BLaER1 (cell line): ENCODE data around the gene PLCG2.
A peak's percentile ranks its signal among the peaks of the same experiment; 100 is the strongest.

ENCODE experiments used
- H3K27ac ChIP-seq: shearing (Covaris generic); formaldehyde crosslinking; 2 replicates; pipeline ENCODE4 v1.8.1; 2022
- H3K27me3 ChIP-seq: shearing (Covaris generic); formaldehyde crosslinking; 2 replicates; pipeline ENCODE4 v1.8.1; 2022
- H3K36me3 ChIP-seq: shearing (Covaris generic); formaldehyde crosslinking; 2 replicates; pipeline ENCODE4 v1.8.1; 2022
- H3K4me1 ChIP-seq: shearing (Covaris generic); formaldehyde crosslinking; 2 replicates; pipeline ENCODE4 v1.8.1; 2022
- H3K4me2 ChIP-seq: shearing (Covaris generic); formaldehyde crosslinking; 2 replicates; pipeline ENCODE4 v1.8.1; 2022
- H3K4me3 ChIP-seq: shearing (Covaris generic); formaldehyde crosslinking; 2 replicates; pipeline ENCODE4 v1.8.1; 2022
- H3K9ac ChIP-seq: shearing (Covaris generic); formaldehyde crosslinking; 2 replicates; pipeline ENCODE4 v1.8.1; 2022
- H3K9me3 ChIP-seq: shearing (Covaris generic); formaldehyde crosslinking; 2 replicates; pipeline ENCODE4 v1.8.1; 2022
- H4K20me1 ChIP-seq: shearing (Covaris generic); formaldehyde crosslinking; 2 replicates; pipeline ENCODE4 v1.8.1; 2022
- Cebpa-rat ChIP-seq: shearing (Covaris generic); IDR thresholded peaks from 2 replicates; pipeline ENCODE4 v1.8.1; 2022

The PLCG2 gene

DNA sequence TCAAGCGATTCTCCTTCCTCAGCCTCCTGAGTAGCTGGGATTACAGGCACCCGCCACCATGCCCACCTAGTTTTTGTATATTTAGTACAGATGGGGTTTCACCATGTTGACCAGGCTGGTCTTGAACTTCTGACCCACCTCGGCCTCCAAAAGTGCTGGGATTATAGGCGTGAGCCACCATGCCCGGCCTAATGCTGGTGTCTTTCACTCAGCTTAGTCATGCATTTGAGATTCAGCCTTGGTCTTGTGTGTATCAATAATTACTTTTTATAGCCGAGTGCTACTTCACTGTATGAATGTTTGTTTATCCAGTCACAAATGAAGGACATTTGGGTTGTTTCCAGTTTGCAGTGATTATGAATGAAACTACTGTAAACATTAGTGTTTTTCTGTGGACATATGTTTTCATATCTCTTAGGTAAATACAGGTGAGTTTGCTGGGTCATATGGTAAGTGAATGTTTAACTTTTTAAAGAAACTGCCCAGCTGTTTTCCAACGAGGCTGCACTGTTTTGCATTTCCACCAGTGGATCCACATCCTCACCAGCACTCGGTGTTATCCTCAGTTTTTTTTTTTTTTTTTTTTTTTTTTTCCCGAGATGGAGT, 11.0 kb upstream of the PLCG2 start:
- H4K20me1 ChIP-seq, result no peaks in the 10 kb centered on the region
- no peaks in the 10 kb centered on the region for H3K27me3 ChIP-seq
- no peak overlapping the region for H3K4me3 ChIP-seq
- H3K4me1 ChIP-seq, result peaks cover 29% of the 10 kb centered on the region
- H3K9ac ChIP-seq, result no peak overlapping the region
- no peak overlapping the region for H3K27ac ChIP-seq
- no peak for TF ChIP-seq Cebpa-rat
- H3K9me3 ChIP-seq, result no peaks in the 10 kb centered on the region
- no peaks in the 10 kb centered on the region for H3K36me3 ChIP-seq
- no peak overlapping the region for H3K4me2 ChIP-seq

DNA sequence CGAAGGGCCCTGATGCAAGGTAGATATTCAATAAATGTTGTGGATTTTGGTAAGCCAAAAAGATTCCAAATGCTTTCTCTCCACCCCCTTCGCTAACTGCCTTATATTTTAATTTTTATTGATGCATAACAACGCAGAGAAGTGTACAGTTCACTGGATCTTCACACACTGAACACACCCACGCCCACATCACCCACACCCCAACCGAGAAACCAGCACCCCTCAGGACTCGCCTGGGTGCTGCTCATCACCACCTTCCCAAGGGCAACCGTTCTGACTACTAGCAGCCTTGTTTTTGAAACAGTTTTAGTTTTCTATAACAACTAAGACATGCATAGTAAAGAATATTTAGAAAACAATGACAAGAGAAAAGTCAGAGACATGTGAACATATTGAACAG, 9.1 kb upstream of the PLCG2 start:
- H3K36me3 ChIP-seq, result no peaks in the 10 kb centered on the region
- H3K9ac ChIP-seq, result no peak overlapping the region
- no peak overlapping the region for H3K4me3 ChIP-seq
- no peaks in the 10 kb centered on the region for H3K27me3 ChIP-seq
- peaks cover 48% of the 10 kb centered on the region for H3K4me1 ChIP-seq
- H4K20me1 ChIP-seq, result no peaks in the 10 kb centered on the region
- H3K9me3 ChIP-seq, result no peaks in the 10 kb centered on the region
- no peak overlapping the region for H3K27ac ChIP-seq
- peak overlapping the region; percentile 34 for H3K4me2 ChIP-seq
- TF ChIP-seq Cebpa-rat, result no peak

DNA sequence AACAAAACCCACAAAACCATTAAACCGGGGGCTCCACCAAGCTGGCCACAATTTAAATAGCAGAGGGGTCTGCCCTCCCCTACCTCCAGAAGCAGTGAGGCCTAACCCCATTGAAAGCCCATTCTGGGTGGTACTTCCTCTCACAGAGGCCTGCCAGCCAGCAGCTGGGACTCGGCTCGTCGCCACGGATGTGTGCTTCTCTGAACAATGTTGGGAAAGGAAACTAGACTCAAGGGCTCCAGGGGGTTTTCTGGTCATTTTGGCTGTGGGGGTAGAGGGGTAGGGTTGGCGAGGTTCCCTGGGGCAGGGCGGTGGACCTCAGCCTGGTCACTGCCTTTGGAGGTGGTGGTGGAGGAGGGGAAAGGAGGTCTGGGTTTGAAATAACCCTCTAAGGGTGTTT, 4.7 kb upstream of the PLCG2 start:
- peaks cover 70% of the 10 kb centered on the region for H3K4me1 ChIP-seq
- no peak for TF ChIP-seq Cebpa-rat
- H3K4me2 ChIP-seq, result peak overlapping the region; percentile 77
- no peaks in the 10 kb centered on the region for H3K36me3 ChIP-seq
- peak overlapping the region; percentile 66 for H3K27ac ChIP-seq
- H3K9ac ChIP-seq, result peak overlapping the region; percentile 16; the same call in 1 of the 2 replicates
- H3K4me3 ChIP-seq, result no peak overlapping the region
- no peaks in the 10 kb centered on the region for H3K9me3 ChIP-seq
- no peaks in the 10 kb centered on the region for H4K20me1 ChIP-seq
- H3K27me3 ChIP-seq, result no peaks in the 10 kb centered on the region

DNA sequence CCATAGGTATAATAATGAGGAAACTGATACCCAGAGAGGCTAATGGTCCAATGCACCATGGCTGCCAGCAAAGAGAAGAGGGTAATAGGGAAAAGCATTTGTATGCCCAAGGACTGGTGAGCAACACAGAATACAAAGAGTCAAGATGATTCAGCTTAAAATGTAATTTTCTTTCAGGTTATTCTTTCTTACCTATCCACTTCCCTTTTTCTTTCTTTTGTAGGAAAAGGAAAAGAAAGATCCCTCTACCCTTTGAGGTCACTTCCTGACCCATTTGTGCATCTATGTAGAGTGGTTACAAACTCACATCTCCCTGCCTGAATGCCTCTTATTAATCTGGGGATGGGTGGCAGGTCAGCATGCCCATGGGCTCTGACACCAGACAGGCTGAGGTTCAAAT, 3.5 kb upstream of the PLCG2 start:
- H3K36me3 ChIP-seq, result no peaks in the 10 kb centered on the region
- peak overlapping the region; percentile 77 for H3K4me2 ChIP-seq
- no peaks in the 10 kb centered on the region for H3K9me3 ChIP-seq
- peaks cover 7% of the 10 kb centered on the region for H4K20me1 ChIP-seq
- TF ChIP-seq Cebpa-rat, result no peak
- peaks cover 69% of the 10 kb centered on the region for H3K4me1 ChIP-seq
- no peaks in the 10 kb centered on the region for H3K27me3 ChIP-seq
- no peak overlapping the region for H3K27ac ChIP-seq
- H3K4me3 ChIP-seq, result no peak overlapping the region
- no peak overlapping the region for H3K9ac ChIP-seq

DNA sequence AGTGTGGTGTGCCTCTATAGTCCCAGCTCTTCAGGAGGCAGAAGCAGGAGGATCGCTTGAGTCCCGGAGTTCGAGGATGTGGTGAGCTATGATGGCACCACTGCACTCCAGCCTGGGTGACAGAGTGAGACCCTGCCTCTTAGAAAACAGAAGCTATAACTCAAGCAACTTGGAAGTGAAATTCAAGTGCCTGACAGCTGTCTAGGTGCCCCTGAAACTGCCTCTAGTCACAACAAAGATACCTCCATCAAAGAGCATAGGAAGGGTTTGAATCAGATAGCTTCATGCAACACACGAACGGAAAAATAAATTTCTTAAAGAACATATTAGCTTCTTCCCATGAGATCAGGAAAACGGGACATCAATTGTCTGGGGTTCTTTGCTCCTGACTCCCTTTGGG, 860 bp upstream of the PLCG2 start:
- Histone ChIP-seq H3K4me1 (peaks cover 69% of the 10 kb centered on the region), H3K4me2 (peak overlapping the region; percentile 97), H3K36me3 (no peaks in the 10 kb centered on the region), H3K9me3 (no peaks in the 10 kb centered on the region), H4K20me1 (peaks cover 28% of the 10 kb centered on the region), H3K4me3 (no peak overlapping the region), H3K27me3 (no peaks in the 10 kb centered on the region), H3K27ac (no peak overlapping the region), H3K9ac (no peak overlapping the region)
- TF ChIP-seq Cebpa-rat, result no peak

DNA sequence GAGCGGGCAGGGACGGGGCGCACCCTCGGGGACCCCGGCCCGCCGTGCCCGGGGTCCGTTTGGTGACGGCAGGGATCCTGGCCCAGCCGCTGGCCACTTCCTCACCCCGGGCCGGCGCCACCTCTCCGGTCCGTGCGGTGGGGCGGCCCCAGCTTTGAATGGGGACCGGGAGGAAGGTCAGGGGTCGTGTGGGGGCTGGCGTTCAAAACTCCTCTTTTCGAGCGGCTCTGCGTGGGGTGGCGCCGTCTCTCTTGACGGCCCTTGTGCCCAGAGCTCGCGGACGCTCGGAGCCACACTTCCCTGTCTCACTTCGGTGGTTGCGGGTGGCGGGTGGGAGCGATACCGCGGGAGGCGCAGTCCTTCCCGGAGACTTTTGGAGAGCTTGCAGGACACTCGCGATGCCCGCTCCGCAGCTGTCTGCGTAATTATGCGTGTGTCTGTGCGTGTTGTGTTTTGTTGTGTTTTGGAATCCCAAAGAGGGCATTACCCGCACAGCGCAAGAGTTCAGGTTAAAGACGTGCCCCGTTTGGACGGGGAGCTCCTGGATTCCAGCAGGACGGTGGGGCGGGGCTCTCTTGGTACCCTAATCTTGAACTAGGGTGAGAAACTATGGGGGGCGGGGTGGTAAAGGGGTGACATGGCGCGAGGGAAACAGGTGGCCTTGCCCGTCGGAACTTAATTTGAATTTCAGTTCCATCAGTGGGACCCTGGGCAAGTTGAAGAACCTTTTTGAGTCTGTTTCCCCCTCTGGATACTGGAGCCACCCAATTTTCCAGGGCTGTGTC, 637 bp downstream of the PLCG2 start:
- H3K4me2 ChIP-seq, result peak overlapping the region; percentile 97
- TF ChIP-seq Cebpa-rat, result no peak
- no peaks in the 10 kb centered on the region for H3K9me3 ChIP-seq
- H4K20me1 ChIP-seq, result peaks cover 43% of the 10 kb centered on the region
- H3K27me3 ChIP-seq, result no peaks in the 10 kb centered on the region
- peak overlapping the region; percentile 99 for H3K4me3 ChIP-seq
- H3K9ac ChIP-seq, result peak overlapping the region; percentile 86
- peaks cover 69% of the 10 kb centered on the region for H3K4me1 ChIP-seq
- peak overlapping the region; percentile 83 for H3K27ac ChIP-seq
- H3K36me3 ChIP-seq, result no peaks in the 10 kb centered on the region

DNA sequence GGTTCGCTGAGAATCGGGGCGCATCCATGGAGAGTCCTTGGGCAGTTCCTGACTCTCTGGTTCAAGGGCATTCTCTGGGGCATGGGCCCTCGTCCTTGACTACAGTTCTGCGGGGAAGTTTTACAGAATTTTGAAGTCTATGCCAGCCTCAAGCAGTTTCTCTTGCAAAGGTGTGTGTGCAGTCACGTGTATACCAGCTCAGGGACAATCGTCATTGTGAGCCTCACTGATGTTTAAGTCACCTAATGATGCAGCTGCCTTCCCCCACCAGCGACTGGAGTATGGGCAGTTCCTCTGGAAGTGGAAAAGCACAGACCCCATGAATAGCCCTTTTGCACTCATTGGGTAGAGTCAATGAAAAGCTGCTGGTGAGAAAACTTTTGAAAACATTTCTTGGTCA, 1.3 kb downstream of the PLCG2 start:
- Histone ChIP-seq H3K27me3 (no peaks in the 10 kb centered on the region), H3K36me3 (no peaks in the 10 kb centered on the region), H3K9me3 (no peaks in the 10 kb centered on the region), H3K9ac (peak overlapping the region; percentile 86; the same call in 1 of the 2 replicates), H3K4me1 (peaks cover 68% of the 10 kb centered on the region), H3K4me3 (peak overlapping the region; percentile 99), H3K27ac (no peak overlapping the region), H3K4me2 (peak overlapping the region; percentile 97), H4K20me1 (peaks cover 47% of the 10 kb centered on the region)
- TF ChIP-seq Cebpa-rat, result no peak

DNA sequence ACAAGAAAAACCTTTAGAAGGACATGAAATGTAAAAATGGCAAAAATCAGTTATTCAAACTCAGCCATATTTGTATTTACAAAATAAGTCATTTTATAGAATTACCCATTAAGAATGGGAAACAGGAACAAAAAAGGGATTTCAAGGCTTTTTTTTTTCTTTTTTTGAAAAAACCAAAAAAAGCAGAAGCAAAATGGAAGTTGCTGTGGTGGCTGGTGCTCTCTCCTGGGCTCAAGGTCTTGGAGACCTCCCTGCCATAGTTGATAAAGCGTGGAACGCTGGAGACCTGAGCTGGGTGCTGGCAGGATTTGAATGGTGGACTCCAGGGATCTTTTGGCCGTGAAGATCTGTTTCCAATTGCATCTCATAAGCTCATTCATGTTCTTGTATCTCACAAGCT, 3.1 kb downstream of the PLCG2 start:
- H3K36me3 ChIP-seq, result peaks cover 18% of the 10 kb centered on the region
- peaks cover 47% of the 10 kb centered on the region for H4K20me1 ChIP-seq
- no peak for TF ChIP-seq Cebpa-rat
- no peaks in the 10 kb centered on the region for H3K9me3 ChIP-seq
- H3K27me3 ChIP-seq, result no peaks in the 10 kb centered on the region
- H3K4me2 ChIP-seq, result 0 out of 2 replicates have a peak overlapping the region, but pooled peaks have one; percentile 72
- no peak overlapping the region for H3K27ac ChIP-seq
- no peak overlapping the region for H3K9ac ChIP-seq
- peaks cover 58% of the 10 kb centered on the region for H3K4me1 ChIP-seq
- no peak overlapping the region for H3K4me3 ChIP-seq

DNA sequence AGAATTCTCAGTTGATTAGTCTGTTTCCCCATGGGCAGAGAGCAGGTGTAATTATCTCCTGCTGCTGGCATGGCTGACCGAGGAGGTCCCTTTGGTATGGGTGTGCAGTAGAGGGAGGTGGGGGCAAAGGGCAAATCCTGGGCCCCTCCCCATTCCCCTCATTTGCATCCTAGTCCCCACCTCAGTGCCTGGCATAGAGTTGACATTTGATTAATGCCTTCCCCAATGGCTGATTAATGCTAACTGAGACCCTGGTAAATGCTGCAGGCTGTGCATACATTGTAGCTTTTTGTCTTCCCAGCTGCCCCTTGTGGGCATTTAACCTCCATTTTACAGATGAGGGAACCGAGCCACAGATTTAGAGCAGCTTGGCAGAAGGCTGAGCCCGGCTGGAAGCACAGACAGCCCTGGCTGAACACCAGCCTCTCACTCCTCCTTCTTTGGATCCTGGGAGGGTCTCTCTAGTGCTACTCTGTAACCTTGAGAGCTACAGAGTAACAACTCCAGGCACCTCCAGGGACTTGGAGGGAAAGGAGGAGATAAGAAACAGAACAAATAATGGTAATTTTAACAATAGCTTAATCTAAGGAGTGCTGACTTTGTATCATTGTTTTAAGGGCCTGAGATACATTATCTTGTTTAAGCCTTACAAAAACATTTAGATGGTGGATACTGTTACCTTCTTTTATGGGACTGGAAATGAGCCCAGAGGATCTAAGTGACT, 5.1 kb downstream of the PLCG2 start:
- Histone ChIP-seq H3K27me3 (no peaks in the 10 kb centered on the region), H4K20me1 (peaks cover 47% of the 10 kb centered on the region), H3K4me3 (no peak overlapping the region), H3K27ac (no peak overlapping the region), H3K9ac (no peak overlapping the region), H3K4me2 (peak overlapping the region; percentile 72), H3K9me3 (no peaks in the 10 kb centered on the region), H3K4me1 (peaks cover 49% of the 10 kb centered on the region), H3K36me3 (peaks cover 38% of the 10 kb centered on the region)
- no peak for TF ChIP-seq Cebpa-rat
